ENCODE measurements around the gene CDC42BPA.

The CDC42BPA gene

GRCh38 chr1:226986496-226987178 lies 331.7 kb downstream of the CDC42BPA start:
- Histone ChIP-seq H3K4me1 (ENCODE audit: control insufficient read depth, insufficient read depth, low read length) (no peaks in the 10 kb centered on the region), H3K27ac (ENCODE audit: low read length) (no peak overlapping the region), H3K4me3 (ENCODE audit: low read length) (no peak overlapping the region), H3K9me3 (ENCODE audit: control insufficient read depth, insufficient read depth, low read length) (no peaks in the 10 kb centered on the region), H3K27me3 (ENCODE audit: control insufficient read depth, insufficient read depth, low read length) (no peaks in the 10 kb centered on the region), H3K36me3 (ENCODE audit: control insufficient read depth, insufficient read depth, low read length) (peaks cover 9% of the 10 kb centered on the region)
- no CpG with 5 or more reads among the region's 21 CpGs for whole genome bisulfite sequencing (ENCODE audit: insufficient coverage, insufficient read length)
- no peak for DNase-seq (ENCODE audit: low read depth, low spot score)

- no peak for DNase-seq (ENCODE audit: low read depth, low spot score)
- no CpG with 5 or more reads among the region's 25 CpGs for WGBS (ENCODE audit: insufficient coverage, insufficient read length)
- Histone ChIP-seq H3K4me1 (ENCODE audit: control insufficient read depth, insufficient read depth, low read length) (no peaks in the 10 kb centered on the region), H3K4me3 (ENCODE audit: low read length) (no peak overlapping the region), H3K27me3 (ENCODE audit: control insufficient read depth, insufficient read depth, low read length) (no peaks in the 10 kb centered on the region), H3K36me3 (ENCODE audit: control insufficient read depth, insufficient read depth, low read length) (peaks cover 9% of the 10 kb centered on the region), H3K27ac (ENCODE audit: low read length) (no peak overlapping the region), H3K9me3 (ENCODE audit: control insufficient read depth, insufficient read depth, low read length) (no peaks in the 10 kb centered on the region)
Observed at GRCh38 chr1:226985839-226986463, 332.3 kb downstream of the CDC42BPA start.

DNA sequence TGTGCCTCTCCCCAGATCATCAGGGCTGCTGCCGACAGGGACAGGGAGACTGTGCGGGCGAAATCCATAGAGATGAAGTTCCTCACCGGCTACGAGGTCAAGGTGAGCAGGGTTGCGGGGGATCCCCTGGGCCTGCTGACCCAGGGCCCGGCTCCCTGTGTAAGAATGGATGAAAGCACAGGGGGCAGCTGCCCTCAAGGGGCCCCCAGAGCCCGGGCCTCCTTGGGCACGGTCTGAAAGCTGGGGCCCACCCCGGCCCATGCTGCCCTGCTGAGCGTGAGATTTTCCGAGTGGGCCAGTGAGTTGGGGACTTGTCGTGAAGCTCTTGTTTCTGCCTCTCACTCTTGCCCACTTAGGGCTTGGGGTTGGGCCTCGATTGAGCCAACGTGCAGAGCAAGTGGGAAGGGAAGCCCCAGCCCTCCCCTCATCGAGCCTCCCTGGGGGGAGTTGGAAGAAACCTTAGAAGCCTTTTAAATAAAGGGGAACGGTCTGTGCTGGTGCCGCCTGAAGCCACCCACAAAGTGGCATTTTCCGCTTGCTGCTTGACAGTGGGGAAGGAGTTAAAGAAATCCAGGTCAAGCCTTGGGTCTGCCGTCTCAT lies 333.0 kb downstream of the CDC42BPA start:
- WGBS (ENCODE audit: insufficient coverage, insufficient read length), result no CpG with 5 or more reads among the region's 20 CpGs
- peaks cover 9% of the 10 kb centered on the region for H3K36me3 ChIP-seq (ENCODE audit: control insufficient read depth, insufficient read depth, low read length)

GRCh38 chr1:226984521-226985238 lies 333.6 kb downstream of the CDC42BPA start:
- Histone ChIP-seq H3K36me3 (ENCODE audit: control insufficient read depth, insufficient read depth, low read length) (peaks cover 9% of the 10 kb centered on the region), H3K4me3 (ENCODE audit: low read length) (no peak overlapping the region), H3K9me3 (ENCODE audit: control insufficient read depth, insufficient read depth, low read length) (no peaks in the 10 kb centered on the region), H3K27me3 (ENCODE audit: control insufficient read depth, insufficient read depth, low read length) (no peaks in the 10 kb centered on the region), H3K27ac (ENCODE audit: low read length) (no peak overlapping the region), H3K4me1 (ENCODE audit: control insufficient read depth, insufficient read depth, low read length) (no peaks in the 10 kb centered on the region)
- DNase-seq (ENCODE audit: low read depth, low spot score), result no peak
- WGBS (ENCODE audit: insufficient coverage, insufficient read length), result no CpG with 5 or more reads among the region's 18 CpGs

More for the DNA sequence above, 333.0 kb downstream of the CDC42BPA start:
- no peak for DNase-seq (ENCODE audit: low read depth, low spot score)
- H3K4me1 ChIP-seq (ENCODE audit: control insufficient read depth, insufficient read depth, low read length), result no peaks in the 10 kb centered on the region
- no peak overlapping the region for H3K27ac ChIP-seq (ENCODE audit: low read length)
- H3K4me3 ChIP-seq (ENCODE audit: low read length), result no peak overlapping the region
- no peaks in the 10 kb centered on the region for H3K27me3 ChIP-seq (ENCODE audit: control insufficient read depth, insufficient read depth, low read length)
- no peaks in the 10 kb centered on the region for H3K9me3 ChIP-seq (ENCODE audit: control insufficient read depth, insufficient read depth, low read length)

- H3K27ac ChIP-seq (ENCODE audit: low read length), result no peak overlapping the region
- H3K4me1 ChIP-seq (ENCODE audit: control insufficient read depth, insufficient read depth, low read length), result no peaks in the 10 kb centered on the region
- H3K4me3 ChIP-seq (ENCODE audit: low read length), result no peak overlapping the region
- no peak for DNase-seq (ENCODE audit: low read depth, low spot score)
- H3K9me3 ChIP-seq (ENCODE audit: control insufficient read depth, insufficient read depth, low read length), result no peaks in the 10 kb centered on the region
- H3K36me3 ChIP-seq (ENCODE audit: control insufficient read depth, insufficient read depth, low read length), result peaks cover 9% of the 10 kb centered on the region
- H3K27me3 ChIP-seq (ENCODE audit: control insufficient read depth, insufficient read depth, low read length), result no peaks in the 10 kb centered on the region
- no CpG with 5 or more reads among the region's 5 CpGs for WGBS (ENCODE audit: insufficient coverage, insufficient read length)
Observed at GRCh38 chr1:226983992-226984364, 334.3 kb downstream of the CDC42BPA start.

DNA sequence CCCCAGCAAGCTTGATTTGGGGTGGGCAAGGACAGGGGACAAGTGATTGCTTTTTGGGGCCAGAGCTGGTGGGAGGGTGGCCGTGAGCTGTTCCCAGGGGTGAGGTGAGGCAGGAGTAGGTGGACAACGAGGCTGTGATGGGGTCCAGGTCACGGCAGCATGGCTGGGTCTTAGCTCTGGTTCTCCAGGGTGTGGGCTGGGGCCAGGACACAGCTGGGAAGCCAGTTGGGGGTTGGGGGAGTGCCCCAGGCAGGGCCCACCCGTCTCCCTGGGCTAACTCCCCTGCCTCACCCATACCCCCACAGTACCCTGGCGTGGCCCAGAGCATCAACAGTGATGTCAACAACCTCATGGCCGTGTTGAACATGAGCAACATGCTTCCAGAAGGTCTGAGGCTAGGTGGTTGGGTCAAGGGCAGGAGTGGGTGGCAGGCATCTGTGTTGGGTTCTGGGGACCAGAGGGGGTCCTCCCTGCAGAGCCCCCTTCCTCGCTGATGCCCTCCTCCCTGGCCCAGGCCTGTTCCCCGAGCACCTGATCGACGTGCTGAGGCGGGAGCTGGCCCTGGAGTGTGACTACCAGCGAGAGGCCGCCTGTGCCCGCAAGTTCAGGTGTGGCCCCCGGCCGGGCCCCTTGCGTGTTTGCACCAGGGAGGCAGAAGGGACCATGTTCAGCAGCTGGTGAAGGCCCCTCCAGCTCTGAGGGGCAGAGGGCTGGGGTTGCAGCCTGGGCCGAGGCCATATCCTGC lies 334.9 kb downstream of the CDC42BPA start:
- DNase-seq (ENCODE audit: low read depth, low spot score), result no peak
- Histone ChIP-seq H3K4me3 (ENCODE audit: low read length) (no peak overlapping the region), H3K36me3 (ENCODE audit: control insufficient read depth, insufficient read depth, low read length) (peaks cover 9% of the 10 kb centered on the region), H3K27ac (ENCODE audit: low read length) (no peak overlapping the region), H3K27me3 (ENCODE audit: control insufficient read depth, insufficient read depth, low read length) (no peaks in the 10 kb centered on the region), H3K4me1 (ENCODE audit: control insufficient read depth, insufficient read depth, low read length) (no peaks in the 10 kb centered on the region), H3K9me3 (ENCODE audit: control insufficient read depth, insufficient read depth, low read length) (no peaks in the 10 kb centered on the region)
- WGBS (ENCODE audit: insufficient coverage, insufficient read length), result no CpG with 5 or more reads among the region's 18 CpGs

DNA sequence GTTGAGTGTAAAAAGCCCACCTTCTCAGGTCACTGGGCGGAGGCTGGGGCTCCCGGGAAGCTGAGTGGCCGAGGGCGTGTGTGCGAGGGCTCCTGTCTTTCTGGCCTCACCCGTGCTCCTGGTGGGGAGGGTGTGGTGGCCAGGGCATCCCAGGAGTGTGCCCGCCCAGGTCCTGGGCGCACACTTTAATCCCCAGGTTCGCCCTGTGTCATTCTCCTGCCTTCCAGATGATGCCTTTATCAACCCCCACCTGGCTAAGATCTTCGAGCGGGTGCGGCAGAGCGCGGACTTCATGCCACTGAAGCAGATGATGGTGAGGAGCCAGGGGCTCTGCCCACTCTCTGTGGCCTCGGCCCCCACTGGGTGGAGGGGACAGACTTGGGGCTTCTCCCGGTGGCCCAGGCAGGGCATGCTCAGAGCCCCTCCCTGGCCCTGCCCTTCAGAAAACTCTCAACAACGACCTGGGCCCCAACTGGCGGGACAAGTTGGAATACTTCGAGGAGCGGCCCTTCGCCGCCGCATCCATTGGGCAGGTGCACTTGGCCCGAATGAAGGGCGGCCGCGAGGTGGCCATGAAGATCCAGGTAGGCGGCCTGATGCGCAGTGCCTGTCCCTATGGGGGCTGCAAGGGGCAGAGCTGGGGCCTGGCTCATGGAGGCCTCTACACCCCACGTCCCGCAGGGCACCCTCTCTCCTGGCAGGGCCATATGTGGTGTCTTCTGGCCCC lies 335.7 kb downstream of the CDC42BPA start:
- Histone ChIP-seq H3K4me3 (ENCODE audit: low read length) (no peak overlapping the region), H3K27me3 (ENCODE audit: control insufficient read depth, insufficient read depth, low read length) (no peaks in the 10 kb centered on the region), H3K9me3 (ENCODE audit: control insufficient read depth, insufficient read depth, low read length) (no peaks in the 10 kb centered on the region), H3K27ac (ENCODE audit: low read length) (no peak overlapping the region), H3K4me1 (ENCODE audit: control insufficient read depth, insufficient read depth, low read length) (no peaks in the 10 kb centered on the region), H3K36me3 (ENCODE audit: control insufficient read depth, insufficient read depth, low read length) (peaks cover 11% of the 10 kb centered on the region)
- no CpG with 5 or more reads among the region's 31 CpGs for WGBS (ENCODE audit: insufficient coverage, insufficient read length)
- DNase-seq (ENCODE audit: low read depth, low spot score), result no peak

DNA sequence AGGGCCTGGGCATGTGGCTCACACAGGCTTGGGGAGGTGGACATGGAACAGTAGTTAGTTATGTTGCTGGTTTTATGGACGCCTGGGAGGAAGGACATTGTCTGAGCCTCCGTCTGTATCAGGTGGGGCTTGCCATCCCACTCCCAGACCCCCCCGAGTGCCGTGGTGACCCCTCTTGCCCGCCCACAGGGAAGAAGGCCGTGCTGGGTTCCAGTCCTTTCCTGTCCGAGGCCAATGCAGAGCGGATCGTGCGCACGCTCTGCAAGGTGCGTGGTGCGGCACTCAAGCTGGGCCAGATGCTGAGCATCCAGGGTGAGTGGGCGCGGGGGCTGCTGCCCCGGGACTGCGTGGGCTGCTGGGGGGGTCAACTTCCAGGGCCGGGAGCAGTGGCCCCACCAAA lies 336.5 kb downstream of the CDC42BPA start:
- no CpG with 5 or more reads among the region's 18 CpGs for WGBS (ENCODE audit: insufficient coverage, insufficient read length)
- H3K27me3 ChIP-seq (ENCODE audit: control insufficient read depth, insufficient read depth, low read length), result no peaks in the 10 kb centered on the region
- peaks cover 9% of the 10 kb centered on the region for H3K36me3 ChIP-seq (ENCODE audit: control insufficient read depth, insufficient read depth, low read length)
- H3K4me3 ChIP-seq (ENCODE audit: low read length), result no peak overlapping the region
- no peak overlapping the region for H3K27ac ChIP-seq (ENCODE audit: low read length)
- no peaks in the 10 kb centered on the region for H3K4me1 ChIP-seq (ENCODE audit: control insufficient read depth, insufficient read depth, low read length)
- no peak for DNase-seq (ENCODE audit: low read depth, low spot score)
- no peaks in the 10 kb centered on the region for H3K9me3 ChIP-seq (ENCODE audit: control insufficient read depth, insufficient read depth, low read length)

DNA sequence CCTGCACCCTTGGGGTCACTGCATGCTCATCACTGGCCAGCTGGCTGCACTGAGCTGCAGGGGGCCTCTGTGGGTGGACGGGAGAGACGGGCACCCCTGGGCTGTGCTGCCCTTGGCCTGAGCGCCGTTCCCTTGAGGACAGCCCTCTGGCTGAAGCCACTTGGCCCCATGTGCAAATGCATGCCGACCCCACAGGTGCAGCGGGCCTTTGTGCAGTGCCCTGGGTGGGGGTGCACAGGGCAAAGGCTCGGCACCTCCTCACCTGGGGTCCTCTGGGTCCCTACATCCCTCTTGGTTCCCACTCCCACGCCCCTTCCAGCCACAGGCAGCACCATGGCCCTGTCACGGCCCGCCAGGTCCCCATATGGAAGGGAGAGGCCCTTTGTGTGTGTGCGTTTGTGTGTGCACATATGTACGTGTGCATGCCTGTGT lies 336.9 kb downstream of the CDC42BPA start:
- Histone ChIP-seq H3K27ac (ENCODE audit: low read length) (no peak overlapping the region), H3K36me3 (ENCODE audit: control insufficient read depth, insufficient read depth, low read length) (peaks cover 9% of the 10 kb centered on the region), H3K9me3 (ENCODE audit: control insufficient read depth, insufficient read depth, low read length) (no peaks in the 10 kb centered on the region), H3K4me1 (ENCODE audit: control insufficient read depth, insufficient read depth, low read length) (no peaks in the 10 kb centered on the region), H3K27me3 (ENCODE audit: control insufficient read depth, insufficient read depth, low read length) (no peaks in the 10 kb centered on the region), H3K4me3 (ENCODE audit: low read length) (no peak overlapping the region)
- DNase-seq (ENCODE audit: low read depth, low spot score), result no peak
- WGBS (ENCODE audit: insufficient coverage, insufficient read length), result no CpG with 5 or more reads among the region's 12 CpGs
